Osteocyte (in vitro differentiated cells): ENCODE data around the gene CCDC51. TPM values are rescaled to one million over a fixed set of nuclear protein-coding genes. Genes with fewer than 3 reads are reported as not detected.

Source experiments
- DNase-seq: peaks from one replicate; pipeline ENCODE4 v3.0.0; 2021; ENCODE audit warnings: mixed read lengths; ENCODE audit not compliant: unreplicated experiment; ENCODE audit errors: extremely low spot score
- H3K27ac Mint-ChIP-seq: one replicate; pipeline ENCODE4 v1.8.0; 2021; ENCODE audit warnings: mild to moderate bottlenecking, mixed read lengths; ENCODE audit not compliant: unreplicated experiment
- H3K27me3 Mint-ChIP-seq: one replicate; pipeline ENCODE4 v1.8.0; 2021; ENCODE audit warnings: mixed read lengths; ENCODE audit not compliant: unreplicated experiment
- H3K36me3 Mint-ChIP-seq: one replicate; pipeline ENCODE4 v1.8.0; 2021; ENCODE audit warnings: mixed read lengths; ENCODE audit not compliant: unreplicated experiment
- H3K4me1 Mint-ChIP-seq: one replicate; pipeline ENCODE4 v1.8.0; 2021; ENCODE audit warnings: mixed read lengths; ENCODE audit not compliant: unreplicated experiment
- H3K4me3 Mint-ChIP-seq: one replicate; pipeline ENCODE4 v1.8.0; 2021; ENCODE audit warnings: mild to moderate bottlenecking, moderate library complexity, mixed read lengths; ENCODE audit not compliant: unreplicated experiment
- H3K9me3 Mint-ChIP-seq: one replicate; pipeline ENCODE4 v1.8.0; 2021; ENCODE audit warnings: mixed read lengths; ENCODE audit not compliant: unreplicated experiment
- total RNA-seq: library from RNA; stranded (reverse); gene quantifications from 2 replicates; pipeline ENCODE4 v1.2.1, GENCODE V29; 2021
- TF ChIP-seq, protein P1 (sequence below): fragments of 200-600 bp; sonication (generic); IDR thresholded peaks from 2 replicates; pipeline ENCODE4 v1.5.0; 2021; ENCODE audit warnings: antibody characterized with exemption, mild to moderate bottlenecking, moderate library complexity

Gene CCDC51
- total RNA-seq, 1 donor from 2014 or later, result 11.3 TPM

- no peaks in the 10 kb centered on the region for H3K9me3 Mint-ChIP-seq
- no peak for DNase-seq
These were observed 29.5 kb downstream of the CCDC51 start for GRCh38 chr3:48410205-48411040.

GRCh38 chr3:48409291-48410201 is 30.4 kb downstream of the CCDC51 start:
- TF ChIP-seq, protein P1, sequence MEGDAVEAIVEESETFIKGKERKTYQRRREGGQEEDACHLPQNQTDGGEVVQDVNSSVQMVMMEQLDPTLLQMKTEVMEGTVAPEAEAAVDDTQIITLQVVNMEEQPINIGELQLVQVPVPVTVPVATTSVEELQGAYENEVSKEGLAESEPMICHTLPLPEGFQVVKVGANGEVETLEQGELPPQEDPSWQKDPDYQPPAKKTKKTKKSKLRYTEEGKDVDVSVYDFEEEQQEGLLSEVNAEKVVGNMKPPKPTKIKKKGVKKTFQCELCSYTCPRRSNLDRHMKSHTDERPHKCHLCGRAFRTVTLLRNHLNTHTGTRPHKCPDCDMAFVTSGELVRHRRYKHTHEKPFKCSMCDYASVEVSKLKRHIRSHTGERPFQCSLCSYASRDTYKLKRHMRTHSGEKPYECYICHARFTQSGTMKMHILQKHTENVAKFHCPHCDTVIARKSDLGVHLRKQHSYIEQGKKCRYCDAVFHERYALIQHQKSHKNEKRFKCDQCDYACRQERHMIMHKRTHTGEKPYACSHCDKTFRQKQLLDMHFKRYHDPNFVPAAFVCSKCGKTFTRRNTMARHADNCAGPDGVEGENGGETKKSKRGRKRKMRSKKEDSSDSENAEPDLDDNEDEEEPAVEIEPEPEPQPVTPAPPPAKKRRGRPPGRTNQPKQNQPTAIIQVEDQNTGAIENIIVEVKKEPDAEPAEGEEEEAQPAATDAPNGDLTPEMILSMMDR, result no peak
- Mint-ChIP-seq H3K4me1 (no peaks in the 10 kb centered on the region), H3K27me3 (no peaks in the 10 kb centered on the region), H3K9me3 (no peaks in the 10 kb centered on the region), H3K36me3 (peaks cover 40% of the 10 kb centered on the region), H3K4me3 (no peak overlapping the region), H3K27ac (no peak overlapping the region)
- peak; percentile 78 for DNase-seq

More at GRCh38 chr3:48410205-48411040, 29.5 kb downstream of the CCDC51 start:
- Mint-ChIP-seq H3K4me1 (no peaks in the 10 kb centered on the region), H3K36me3 (peaks cover 42% of the 10 kb centered on the region), H3K4me3 (no peak overlapping the region), H3K27ac (no peak overlapping the region), H3K27me3 (no peaks in the 10 kb centered on the region)
- TF ChIP-seq, protein P1, result no peak

DNA sequence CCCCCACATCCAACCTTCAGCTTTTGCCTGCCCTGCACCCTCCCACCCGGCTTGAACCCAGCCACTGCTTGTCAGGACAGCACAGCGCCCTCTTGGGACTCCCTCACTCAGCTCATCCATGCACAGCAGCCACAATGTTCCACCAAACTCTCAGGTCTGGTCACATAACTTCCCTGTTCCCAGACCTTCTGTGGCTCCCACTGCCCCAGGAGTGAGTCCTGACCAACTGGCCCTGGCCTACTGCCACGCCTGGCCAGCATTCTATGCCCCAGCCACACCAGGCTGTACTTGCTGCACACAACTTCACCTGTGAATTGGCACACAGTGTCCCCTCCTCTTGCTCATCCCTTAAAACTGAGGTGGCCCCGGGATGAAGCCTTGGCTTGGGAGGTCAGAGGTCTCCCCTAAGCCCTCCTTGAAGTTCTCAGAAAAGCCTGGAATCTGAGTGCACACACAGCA is 31.1 kb downstream of the CCDC51 start:
- no peaks in the 10 kb centered on the region for H3K27me3 Mint-ChIP-seq
- peak; percentile 59 for DNase-seq
- no peaks in the 10 kb centered on the region for H3K4me1 Mint-ChIP-seq
- peaks cover 43% of the 10 kb centered on the region for H3K36me3 Mint-ChIP-seq
- H3K27ac Mint-ChIP-seq, result no peak overlapping the region
- no peaks in the 10 kb centered on the region for H3K9me3 Mint-ChIP-seq
- no peak overlapping the region for H3K4me3 Mint-ChIP-seq
- TF ChIP-seq, protein P1, result no peak

DNA sequence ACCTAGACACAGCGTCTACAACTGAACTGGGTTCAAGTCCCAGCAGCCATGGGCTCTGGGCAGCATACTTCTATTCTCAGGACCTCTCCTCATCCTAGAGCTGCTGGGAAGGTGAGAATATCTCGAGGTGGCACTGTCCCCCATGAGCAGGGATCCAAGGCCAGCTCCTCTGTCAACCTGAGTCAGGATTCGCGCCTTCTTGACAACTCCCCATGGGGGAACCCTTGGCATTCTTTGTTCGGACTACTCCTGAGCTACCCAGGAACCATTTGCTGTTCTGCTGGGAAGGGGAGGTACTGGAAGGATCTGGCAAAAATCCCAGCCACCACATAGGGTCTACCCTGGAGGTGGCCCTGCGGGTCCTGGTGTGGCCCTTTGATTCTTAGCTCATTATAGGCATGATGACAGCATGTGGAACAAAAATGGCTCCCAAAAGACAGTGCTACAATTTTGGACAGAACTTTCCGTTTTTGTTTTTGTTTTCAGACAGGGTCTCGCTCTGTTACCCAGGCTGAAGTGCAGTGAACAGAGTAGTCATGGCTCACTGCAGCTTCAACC is 32.3 kb downstream of the CCDC51 start:
- H3K27ac Mint-ChIP-seq, result no peak overlapping the region
- no peaks in the 10 kb centered on the region for H3K9me3 Mint-ChIP-seq
- no peaks in the 10 kb centered on the region for H3K27me3 Mint-ChIP-seq
- no peak overlapping the region for H3K4me3 Mint-ChIP-seq
- H3K36me3 Mint-ChIP-seq, result peaks cover 37% of the 10 kb centered on the region
- H3K4me1 Mint-ChIP-seq, result peaks cover 8% of the 10 kb centered on the region
- DNase-seq, result peak; percentile 56
- TF ChIP-seq, protein P1, result no peak
